Adrenal gland (tissue), 5 donors: ENCODE results near the gene WDTC1.

Experiments used
- CTCF ChIP-seq, 6 experiments: fragments of 450-650 bp in 4 of 6; fragments of 200-600 bp in 2 of 6; sonication (generic) in 1 of 6; IDR thresholded peaks; 1 replicate in 5 of 6; 2 replicates in 1 of 6; pipeline versions ENCODE4 v1.5.1 to v1.8.0; 2016 to 2021; ENCODE audit warnings: antibody characterized with exemption in 6 of 6, mild to moderate bottlenecking in 2 of 6, moderate library complexity in 1 of 6
- POLR2A ChIP-seq, 2 donors: fragments of 450-650 bp; IDR thresholded peaks; one replicate each; pipeline ENCODE4 v1.6.1; 2017; ENCODE audit warnings: antibody characterized with exemption in 2 of 2, mild to moderate bottlenecking in 2 of 2, moderate library complexity in 1 of 2
- donor health status: DM: no; HTN: no; CAD: no.

GRCh38 chr1:27338751-27339150, 104.3 kb downstream of the WDTC1 start:
- TF ChIP-seq CTCF (IDR thresholded peaks at IDR 0.05) (no peak), POLR2A (IDR thresholded peaks at IDR 0.05) (no peak)
